Glomerular visceral epithelial cell (primary cell): Measurements from ENCODE around the gene BTBD9.
A peak's percentile ranks its signal among the peaks of the same experiment; 100 is the strongest.

Experiments
- DNase-seq: peaks from one replicate; pipeline ENCODE4 v3.0.0-alpha.2; 2016; ENCODE audit errors: extremely low spot score

BTBD9 gene

DNA sequence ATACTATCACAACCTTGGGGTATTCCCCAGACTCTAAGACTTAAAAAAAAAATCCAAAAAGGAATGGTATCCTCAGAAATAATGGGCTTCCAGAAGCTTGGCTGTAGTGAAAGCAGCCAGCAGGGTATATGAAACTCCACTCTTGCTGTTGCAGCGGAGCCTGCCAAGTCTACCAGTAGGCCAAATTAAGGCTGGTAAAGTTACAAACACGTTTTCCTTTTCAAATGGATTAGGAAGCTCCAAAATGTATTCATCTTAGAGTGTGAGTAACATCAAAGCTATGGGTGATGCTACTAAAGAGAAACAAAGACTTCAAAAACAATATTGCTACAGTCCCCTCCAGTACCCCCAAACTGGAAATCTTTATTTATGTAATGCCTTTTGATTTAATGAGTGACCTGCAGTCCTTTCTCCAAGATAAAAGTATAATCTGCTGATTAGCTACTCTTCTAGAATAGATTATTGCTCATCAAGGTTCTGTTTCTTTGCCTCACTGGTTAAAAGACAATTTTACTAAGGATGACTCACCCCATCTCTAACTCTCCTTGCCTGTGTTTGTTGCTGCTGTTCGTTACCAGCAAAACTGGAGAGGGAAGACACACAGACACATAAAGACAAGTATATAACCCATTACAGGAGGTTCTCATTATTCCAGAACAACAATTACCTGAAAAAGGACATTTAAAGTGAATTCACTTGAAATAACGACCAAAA is 84.9 kb downstream of the BTBD9 start:
- DNase-seq, result peak; percentile 30

DNA sequence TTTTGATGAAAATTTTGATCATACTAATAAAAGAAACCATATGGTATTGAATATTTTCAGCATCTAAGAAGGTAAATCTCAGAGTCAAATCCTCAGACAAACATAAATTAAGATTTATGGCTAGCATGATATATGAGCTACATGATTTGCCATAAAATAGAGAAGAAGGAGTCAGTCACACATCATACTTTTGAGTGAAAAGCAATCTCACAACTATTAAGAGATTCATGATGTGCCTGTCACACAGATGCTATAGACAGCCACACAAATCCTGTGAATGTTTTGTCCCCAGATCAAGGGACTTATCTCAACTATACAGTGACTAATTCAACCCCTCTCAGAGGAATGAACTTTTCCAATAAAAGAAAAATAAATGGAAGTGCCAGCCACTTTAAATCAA is 85.7 kb downstream of the BTBD9 start:
- DNase-seq, result no peak

DNA sequence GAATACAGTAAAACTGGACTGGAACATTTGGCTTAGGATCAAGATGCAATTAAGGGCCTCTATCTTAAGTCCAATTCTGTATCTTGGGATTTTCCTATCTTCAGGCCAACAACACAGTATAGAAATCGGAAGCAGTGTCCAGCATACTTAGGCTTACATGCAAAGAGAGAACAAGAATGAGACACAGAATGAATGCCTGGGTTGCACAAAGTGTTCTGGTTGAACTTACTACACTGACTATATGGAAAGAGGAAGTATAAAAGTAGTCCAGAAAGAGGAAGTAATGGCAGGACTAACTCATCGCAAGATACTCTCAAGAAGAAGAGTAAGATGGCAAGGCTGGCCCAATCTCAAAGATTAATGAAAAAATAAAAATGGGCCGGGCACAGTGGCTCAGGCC is 87.6 kb downstream of the BTBD9 start:
- DNase-seq, result no peak

DNA sequence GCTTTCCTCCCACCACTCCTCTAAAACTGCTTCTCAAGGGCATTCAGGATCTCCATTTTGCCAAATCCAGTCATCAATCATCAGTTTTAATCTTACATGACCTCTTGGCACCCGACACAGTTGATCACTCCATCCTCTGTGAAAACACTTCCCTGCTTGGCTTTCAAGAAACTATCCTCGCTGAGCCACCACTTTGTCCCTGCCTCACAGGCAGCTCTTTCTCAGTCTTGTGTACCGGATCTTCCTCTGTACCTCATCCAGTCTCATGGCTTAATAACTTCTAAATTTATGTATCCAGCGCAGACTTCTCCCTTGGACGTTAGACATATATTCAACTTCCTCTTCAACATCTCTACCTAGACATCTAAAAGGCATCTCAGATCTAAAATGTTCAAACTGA is 89.9 kb downstream of the BTBD9 start:
- no peak for DNase-seq

DNA sequence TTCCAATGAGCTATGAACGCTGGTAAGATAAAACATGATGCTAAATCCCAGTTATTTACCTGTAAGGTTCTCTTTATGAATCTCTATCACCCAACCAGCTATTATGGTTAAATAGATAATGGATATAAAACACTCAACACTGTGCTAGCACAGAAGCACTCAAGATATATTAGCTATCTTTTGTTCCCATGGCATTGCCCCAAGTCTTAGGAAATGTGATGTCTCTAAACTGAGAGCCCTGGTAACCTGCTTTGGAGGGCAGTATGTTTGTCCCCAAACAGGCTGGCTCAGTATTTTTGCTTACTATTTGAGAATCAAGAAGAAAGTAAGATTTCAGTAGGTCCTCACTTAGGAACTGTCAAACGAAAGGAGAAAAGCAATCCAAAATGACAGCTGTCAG is 90.5 kb downstream of the BTBD9 start:
- DNase-seq, result no peak

DNA sequence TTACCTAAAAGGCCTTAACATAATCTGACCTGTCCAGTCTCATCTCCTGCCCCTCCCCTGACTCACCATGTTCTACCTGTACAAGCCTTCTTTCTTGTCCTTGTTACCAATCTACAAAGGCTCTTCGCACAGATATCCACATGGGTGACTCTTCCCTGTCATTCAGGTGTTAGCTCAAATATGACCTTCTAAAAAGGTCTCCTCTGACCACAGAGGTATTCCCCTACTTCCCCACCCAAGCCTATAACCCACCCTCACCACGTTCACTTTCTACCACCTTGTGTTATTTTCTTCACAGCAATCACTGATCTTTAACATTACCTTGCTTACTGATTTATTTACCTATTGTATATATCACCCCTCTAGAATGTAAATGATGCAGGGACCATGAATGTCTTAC is 96.7 kb downstream of the BTBD9 start:
- no peak for DNase-seq

DNA sequence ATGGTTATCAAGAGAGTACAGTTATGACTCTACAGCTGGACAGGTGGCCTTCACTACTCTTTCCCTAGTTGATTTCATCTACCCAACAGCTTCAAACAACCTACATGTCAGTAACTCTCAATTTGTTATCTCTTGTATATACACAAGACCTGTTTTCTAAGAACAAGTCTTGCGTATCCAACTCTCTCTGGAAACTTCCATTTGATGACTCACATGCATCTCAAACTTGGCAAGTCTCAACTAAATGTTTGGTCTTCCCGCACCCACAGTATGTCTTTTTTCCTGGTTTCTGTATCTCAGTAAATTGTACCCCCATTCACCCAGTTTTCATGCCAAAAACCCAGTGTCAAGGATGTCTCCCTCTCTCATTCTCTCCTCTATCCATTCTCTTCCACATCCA is 97.7 kb downstream of the BTBD9 start:
- DNase-seq, result no peak

DNA sequence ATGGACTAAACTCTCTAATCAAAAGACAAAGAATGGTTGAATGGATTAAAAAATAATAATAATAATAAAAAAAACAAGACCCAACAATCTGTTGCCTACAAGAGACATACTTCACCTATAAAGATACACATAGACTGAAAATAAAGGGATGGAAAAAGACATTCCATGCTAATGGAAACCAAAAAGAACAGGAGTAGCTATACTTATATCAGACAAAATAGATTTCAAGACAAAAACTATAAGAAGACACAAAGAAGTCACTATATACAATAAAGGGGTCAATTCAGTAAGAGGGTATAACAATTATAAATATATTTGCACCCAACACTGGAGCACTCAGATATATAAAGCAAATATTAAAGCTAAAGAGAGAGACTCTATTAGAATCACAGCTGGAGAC is 106.7 kb downstream of the BTBD9 start:
- DNase-seq, result no peak

DNA sequence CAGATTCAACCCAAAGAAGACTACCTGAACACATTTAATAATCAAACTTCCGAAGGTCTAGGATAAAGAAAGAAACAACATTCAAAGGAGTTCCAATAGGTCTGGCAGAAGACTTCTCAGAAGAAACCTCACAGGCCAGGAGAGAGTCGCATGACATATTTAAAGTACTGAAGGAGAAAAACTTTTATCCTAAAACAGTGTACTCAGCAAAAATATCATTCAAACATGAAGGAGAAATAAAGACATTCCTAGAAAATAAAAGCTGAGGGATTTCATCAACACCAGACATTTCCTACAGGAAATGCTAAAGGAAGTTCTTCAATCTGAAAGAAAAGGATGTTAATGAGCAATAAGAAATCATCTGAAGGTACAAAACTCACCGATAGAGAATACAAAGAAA is 108.6 kb downstream of the BTBD9 start:
- DNase-seq, result no peak

DNA sequence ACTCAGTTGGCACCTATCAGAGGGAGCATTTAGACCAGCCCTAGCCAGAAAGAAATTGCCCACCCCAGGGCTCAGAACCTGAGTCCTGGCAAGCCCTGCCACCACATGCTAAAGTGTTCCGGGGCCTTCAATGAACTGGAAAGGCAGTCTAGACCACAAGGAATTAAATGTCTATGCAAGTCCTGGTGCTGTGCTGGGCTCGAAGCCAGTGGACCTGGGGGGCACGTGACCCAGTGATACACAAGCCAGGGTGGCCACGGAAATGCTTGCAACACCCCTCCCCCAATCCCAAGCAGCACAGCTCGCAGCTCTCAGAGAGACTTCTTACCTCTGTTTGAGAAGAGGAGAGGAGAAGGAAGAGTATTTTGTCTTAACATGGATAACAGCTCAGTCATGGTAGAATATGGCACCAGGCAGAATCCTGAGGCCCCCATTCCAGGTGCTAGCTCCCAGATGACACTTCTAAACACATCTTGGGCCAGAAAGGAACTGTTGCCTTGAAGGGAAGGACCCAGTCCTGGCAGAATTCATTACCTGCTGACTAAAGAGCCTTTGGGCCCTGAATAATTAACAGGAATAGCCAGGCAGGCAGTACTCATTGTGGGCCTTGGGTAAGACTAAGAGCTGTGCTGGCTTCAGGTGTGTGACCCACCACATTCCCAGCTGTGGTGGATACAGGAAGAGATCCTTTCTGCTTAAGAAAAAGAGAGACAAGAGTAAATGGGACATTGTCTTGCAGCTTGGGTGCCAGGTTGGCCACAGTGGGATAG is 111.3 kb downstream of the BTBD9 start:
- peak; percentile 87 for DNase-seq

DNA sequence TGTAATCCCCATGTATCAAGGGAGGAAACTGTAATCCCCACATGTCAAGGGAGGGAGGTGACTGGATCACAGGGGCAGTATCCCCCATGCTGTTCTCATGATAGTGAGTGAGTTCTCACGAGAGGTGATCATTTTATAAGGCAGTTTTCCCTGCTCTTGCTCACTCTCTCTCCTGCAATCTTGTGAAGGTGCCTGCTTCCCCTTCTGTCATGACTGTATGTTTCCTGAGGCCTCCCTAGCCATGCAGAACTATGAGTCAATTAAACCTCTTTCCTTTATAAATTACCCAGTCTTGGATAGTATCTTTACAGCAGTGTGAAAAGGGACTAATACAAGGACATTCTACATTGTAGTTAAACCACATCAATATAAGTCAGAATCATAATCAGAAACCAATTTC is 112.4 kb downstream of the BTBD9 start:
- peak; percentile 19 for DNase-seq

DNA sequence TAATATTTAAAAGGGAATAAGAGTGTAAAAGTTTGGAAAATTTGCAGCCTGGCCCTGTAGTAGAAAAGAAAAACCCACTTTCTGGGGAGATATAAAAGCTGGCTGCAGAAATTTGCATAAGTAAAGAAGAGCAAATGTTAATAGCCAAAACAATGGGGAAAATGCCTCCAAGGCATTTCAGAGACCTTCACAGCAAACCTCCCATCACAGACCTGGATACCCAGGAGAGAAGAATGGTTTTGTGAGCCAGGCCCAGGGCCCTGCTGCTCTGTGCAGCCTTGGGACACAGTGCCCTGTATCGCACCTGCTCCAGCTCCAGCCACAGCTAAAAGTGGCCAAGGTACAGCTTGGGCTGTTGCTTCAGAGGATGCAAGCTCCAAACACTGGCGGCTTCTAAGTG is 113.8 kb downstream of the BTBD9 start:
- no peak for DNase-seq

DNA sequence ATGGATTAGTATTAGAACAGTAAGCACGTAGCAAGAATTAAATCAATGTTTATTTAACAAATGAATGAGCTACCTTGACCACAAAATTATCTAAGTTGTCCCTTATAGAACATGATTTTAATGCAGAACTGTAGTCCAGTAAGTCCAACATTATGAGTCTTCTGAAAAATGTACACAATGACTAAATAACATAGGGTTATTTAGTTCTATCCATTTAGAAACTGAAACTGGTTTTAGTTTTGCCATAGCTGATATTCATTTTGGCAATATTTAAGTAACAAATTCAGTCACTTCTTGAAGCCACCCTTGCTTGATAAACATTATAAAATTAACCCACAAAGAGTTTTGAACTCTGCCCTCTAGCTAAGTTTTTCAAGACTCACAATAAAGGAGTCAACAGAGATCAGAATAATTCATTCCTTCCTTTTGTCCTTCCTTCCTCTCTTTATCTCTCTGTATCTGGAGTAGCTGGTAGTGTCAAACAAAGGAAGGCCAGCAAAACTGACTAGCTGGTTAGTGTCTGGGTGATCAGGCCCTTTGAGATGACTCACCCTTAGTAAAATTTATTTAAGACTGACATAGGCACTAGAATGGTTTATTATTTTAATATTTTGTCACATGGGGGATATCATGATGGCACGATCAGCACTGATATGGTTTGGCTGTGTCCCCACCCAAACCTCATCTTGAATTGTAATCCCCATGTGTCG is 115.1 kb downstream of the BTBD9 start:
- no peak for DNase-seq

DNA sequence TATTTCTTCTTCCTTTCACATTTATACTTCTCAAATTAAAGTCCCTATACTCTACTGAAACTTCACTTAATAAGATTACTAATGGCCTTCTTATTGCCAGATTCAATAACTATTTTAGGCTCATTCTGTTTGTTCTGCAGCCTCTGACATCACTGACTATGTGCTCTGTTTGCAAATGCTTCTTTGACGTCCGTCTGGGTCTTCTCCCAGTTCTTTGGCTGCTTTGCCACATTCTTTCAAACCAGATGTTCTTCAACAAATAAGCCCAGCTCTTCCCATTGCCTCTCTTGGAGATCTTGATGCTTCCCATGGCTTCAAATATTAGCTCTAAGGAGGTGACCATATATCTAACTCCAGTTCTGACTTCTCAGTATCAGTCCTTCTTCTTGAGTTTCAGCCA is 117.4 kb downstream of the BTBD9 start:
- DNase-seq, result no peak

DNA sequence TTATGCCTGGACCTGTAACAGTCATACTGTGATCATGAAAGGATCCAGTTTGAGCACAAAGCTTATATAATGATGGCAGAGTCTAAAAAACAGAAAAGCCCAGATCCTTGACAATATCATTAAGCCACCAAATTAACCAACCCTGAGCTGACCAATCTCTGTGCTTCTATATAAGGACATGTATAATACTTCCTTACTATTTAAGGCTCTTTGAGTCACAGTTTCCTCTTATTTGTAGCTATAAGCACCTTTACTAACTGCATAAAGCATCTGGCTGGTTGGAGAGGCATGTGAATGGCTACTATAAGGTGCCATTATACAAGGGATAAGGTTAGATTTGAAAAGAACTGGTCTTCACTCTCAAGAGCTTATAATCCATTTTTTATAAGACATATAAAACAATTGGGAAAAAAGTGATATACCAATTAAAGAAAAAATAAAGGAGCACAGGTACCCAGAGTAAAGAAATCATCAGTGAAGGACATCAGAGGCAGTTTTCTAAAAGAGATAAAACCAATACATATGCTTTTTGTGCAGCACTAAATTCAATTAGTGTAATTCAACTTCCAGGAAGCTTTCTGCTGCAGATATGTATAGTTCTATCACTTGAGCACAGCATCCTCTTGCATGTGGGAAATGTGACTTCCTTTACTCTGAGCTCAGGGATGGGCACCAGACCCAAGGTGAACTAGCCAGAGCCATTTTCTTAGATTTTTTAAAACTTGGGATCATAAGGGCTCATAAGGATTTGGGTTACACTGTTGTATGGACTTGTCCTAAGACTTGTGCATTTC is 121.0 kb downstream of the BTBD9 start:
- no peak for DNase-seq

DNA sequence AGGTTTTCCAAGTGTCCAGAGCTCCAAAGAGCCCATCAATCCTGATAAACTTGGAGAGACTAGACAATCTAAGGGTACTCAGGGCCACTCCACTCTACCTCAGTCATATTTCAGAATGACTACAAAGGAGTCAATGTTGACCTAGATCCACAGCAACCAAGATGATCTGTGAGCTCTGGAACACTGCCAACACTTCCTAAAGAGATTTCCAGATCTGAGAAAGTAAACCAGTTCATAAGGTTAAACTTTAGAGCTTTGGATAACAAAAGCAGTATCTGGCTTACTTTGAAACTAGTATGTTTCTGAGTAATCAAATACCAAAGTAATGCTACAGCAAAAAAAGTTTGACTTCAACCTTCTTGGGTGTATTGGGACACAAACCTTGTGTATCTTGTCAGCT is 122.7 kb downstream of the BTBD9 start:
- peak; percentile 18 for DNase-seq

DNA sequence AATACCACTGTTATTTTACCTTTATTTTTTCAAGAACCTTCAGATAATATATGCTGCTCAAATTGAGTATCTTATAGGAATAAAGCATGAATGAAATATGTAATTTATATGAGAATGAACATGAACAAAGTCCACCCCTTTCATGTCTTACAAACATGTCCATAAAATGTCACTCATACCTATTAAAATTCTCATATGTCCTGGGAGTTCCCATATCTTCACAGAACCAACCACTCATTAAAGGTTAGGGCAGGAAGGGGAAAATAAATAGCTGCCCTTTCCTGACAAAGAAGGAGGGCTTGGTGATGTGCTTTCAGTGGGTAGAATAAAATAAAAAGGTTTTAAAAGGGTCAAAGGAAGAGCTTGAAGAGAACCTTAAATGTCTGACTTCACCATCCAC is 125.3 kb downstream of the BTBD9 start:
- DNase-seq, result no peak

DNA sequence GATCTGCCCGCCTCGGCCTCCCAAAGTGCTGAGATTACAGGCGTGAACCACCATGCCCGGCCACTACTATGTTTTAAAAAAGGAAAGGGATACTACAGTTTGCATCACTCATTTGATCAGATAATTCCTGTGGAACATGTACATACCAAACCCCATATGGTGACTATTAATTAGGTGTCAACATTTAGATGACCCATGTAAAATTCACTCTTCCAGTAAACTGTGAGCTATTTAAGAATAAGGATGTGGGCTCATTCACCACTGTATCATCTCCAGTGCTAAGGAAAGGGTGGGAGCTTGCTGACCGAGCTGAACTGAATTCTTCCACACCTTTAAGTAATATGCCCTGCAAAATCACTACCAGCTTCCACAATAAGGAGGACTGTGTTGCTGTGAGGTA is 127.5 kb downstream of the BTBD9 start:
- no peak for DNase-seq

DNA sequence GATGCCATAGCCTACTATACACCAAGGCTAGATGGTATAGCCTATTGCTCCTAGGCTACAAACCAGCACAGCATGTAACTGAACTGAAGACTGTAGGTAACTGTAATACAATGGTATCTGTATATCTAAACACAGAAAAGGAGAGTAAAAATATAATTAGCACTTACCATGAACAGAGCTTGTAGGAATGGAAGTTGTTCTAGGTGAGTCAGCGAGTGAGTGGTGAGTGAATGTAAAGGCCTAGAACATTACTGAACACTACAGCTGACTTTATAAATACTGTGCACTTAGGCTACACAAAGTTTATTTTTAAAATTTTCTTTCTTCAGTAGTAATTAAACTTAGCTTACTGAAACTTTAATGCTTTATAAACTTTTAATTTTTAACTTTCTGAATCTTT is 129.5 kb downstream of the BTBD9 start:
- no peak for DNase-seq

DNA sequence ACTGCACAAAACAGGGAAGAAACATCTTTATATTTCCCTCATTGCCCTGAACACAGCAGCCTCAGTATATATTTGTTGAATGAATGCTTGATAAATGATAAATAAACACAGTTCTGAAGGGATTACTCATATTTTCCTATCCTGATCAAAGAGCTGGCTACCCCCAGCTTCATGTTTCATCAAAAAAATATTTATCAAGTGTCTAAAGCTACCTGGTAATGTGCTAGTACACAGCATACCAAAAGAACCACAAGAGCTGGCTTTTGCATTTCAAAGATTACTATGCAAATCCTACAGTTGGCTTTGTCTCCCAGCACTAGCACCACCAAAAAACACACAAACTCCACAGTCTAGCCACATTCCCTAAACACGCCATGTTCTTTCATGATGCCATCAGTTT is 130.0 kb downstream of the BTBD9 start:
- peak; percentile 28 for DNase-seq

DNA sequence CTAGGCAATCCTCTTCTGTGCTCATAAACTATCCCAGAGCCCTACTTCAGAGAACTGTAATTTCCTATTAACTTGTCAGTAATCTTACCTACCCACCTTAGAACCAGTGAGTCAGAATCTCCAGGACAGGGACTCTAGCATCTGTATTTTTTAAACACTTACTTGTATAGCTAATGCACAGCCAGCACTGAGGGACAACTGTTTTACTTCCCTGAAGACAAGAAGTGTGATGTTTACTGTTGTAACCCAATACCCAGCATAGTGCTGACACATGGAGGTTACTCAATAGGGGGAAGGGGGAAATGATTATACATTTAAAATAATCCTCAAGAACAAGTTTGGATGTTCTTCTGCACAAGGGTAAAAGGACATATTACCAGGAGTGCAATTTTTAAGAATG is 130.8 kb downstream of the BTBD9 start:
- no peak for DNase-seq

DNA sequence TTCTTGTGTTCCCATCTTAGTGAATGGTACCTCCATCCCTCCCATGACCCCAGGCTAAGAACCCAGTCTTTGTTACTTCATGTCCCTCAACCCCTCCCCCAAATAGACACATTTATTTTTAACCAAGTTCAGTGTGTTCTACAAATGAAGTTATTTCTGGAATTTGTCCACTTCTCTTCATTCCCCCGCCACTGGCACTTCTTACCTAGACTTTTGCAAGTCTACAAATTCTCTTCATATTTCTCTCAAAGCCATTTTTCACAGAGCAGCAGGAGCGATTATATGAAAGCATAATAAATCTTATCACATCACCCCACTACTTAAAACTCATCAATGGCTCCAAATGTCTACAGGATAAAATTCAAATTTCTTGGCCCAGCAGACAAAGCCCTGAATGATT is 131.4 kb downstream of the BTBD9 start:
- DNase-seq, result no peak
